Measurements from ENCODE around the gene FSTL5. TPM values are rescaled to one million over a fixed set of nuclear protein-coding genes. Genes with fewer than 3 reads are reported as not detected.
A peak's percentile ranks its signal among the peaks of the same experiment; 100 is the strongest.

Gene FSTL5
- total RNA-seq, 1 donor from 2014 or later = 0.18 TPM

- no peak for DNase-seq (ENCODE audit: extremely low read depth, low read depth, low spot score)
These were observed 559.1 kb downstream of the FSTL5 start for GRCh38 chr4:161604516-161605300.

- no peak for DNase-seq (ENCODE audit: extremely low read depth, low read depth, low spot score)
These were observed 562.8 kb downstream of the FSTL5 start for GRCh38 chr4:161601011-161601410.

GRCh38 chr4:161595230-161595771 lies 568.5 kb downstream of the FSTL5 start:
- DNase-seq (ENCODE audit: extremely low read depth, low read depth, low spot score) = no peak

- no peak for DNase-seq (ENCODE audit: extremely low read depth, low read depth, low spot score)
These were observed 578.8 kb downstream of the FSTL5 start for GRCh38 chr4:161585011-161585410.

- no peak for DNase-seq (ENCODE audit: extremely low read depth, low read depth, low spot score)
These were observed 580.3 kb downstream of the FSTL5 start for GRCh38 chr4:161583549-161583948.

DNA sequence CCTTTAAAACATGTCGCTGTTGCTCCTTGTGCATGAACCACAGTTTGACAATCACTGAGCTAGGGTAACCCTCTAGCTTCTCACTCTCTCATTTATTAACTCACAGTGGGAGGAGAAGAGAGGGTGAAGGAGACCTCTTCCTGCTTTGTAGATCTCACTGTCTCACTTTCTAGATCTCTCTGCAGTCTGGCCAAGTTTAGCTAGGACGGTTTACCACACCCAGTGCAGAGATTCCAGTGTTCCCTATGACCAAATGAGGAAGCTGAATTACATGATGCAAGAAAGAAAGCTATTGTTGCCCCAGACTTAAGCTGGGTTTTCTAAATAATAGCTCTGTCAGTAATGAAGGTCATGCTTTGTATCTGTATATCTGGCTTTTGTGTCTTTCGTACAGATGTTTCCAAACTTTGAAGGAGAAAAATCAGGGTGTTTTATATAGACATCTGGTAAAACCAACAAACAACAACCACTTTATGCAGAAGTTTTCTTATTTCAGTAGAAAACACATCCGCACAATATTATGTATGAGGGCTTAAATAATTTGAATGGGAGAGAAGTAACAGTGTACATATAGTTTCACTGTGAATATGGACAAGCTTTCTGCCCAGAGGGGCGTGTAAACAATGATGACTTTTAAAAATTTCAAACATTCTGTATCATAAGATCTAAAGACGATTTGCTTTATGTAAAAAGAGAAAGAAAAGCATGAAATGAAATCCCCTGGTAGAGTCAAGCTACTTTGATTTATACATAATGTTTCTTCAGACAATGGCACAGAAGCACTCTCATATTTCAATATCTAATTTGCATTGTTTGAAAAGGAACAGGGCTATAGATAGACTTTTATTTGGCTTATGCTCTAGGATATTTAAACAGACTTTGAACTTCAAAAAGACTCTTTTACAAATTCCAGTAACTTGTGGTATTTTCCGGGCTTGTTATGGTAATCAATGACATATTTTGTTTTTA lies 582.3 kb downstream of the FSTL5 start:
- DNase-seq (ENCODE audit: extremely low read depth, low read depth, low spot score) = no peak

DNA sequence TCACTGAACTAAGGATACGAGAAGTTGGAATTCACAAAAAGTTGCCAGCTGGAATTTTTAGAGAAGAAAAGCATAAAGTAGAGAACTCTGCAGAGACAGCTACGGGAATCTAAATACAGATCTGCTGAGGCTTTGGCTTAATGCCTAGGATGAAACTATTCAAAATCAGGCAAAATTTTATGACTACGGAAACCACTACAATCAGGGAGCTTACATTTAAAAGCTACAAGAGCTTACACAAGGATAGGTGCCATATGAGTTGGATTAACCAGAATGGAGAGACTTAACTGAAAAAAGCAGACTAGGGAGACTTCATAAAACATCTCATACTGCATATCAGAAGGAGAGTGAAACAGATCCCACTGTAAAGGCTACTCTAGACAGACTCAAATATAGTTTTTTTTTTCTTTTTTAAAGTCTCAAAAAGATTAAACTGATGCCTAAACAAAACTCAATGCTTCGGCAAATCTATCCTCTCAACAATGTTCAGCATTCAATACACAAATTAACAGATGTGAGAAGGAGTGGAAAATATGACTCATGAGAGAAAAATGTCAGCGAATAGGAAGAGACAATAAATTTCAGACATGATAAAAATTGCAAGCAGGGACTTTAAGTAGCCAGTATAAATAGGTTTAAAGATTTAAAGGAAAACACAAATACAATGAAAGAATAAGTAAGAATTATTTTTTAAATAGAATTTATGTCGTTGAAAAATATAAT lies 586.1 kb downstream of the FSTL5 start:
- DNase-seq (ENCODE audit: extremely low read depth, low read depth, low spot score) = peak; percentile 81

- DNase-seq (ENCODE audit: extremely low read depth, low read depth, low spot score) = no peak
These were observed 590.0 kb downstream of the FSTL5 start for GRCh38 chr4:161573836-161574235.

GRCh38 chr4:161564230-161564834 lies 599.5 kb downstream of the FSTL5 start:
- no peak for DNase-seq (ENCODE audit: extremely low read depth, low read depth, low spot score)

- no peak for DNase-seq (ENCODE audit: extremely low read depth, low read depth, low spot score)
These were observed 607.8 kb downstream of the FSTL5 start for GRCh38 chr4:161555689-161556660.

DNA sequence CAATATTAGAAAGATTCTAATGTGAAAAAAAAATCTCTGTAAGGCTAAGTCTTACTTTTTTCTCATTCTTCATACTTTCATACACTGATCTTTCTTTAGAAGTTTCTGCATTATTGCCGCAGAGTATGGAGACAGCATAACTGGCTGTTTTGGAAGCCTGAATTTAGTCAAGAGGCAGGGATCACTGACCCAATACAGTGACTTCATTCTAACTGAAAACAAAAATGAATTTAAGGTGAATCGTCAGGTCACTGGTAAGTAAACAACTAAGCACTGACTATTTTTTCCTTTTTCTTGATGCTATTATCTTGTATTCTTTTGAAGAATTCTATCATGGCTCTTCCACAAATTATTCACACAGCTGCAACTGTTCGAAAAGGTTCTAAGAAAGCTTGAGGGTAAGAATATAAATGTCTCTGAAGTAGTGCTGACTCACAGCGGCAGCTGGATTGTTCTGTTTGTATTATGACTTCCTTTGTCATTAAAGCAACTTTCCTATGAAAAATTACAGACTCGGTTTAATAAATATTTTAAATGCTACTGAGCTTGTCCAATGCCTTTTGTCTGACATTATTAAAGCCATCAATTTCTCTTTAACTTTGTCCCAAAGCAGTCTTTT lies 609.3 kb downstream of the FSTL5 start:
- DNase-seq (ENCODE audit: extremely low read depth, low read depth, low spot score) = peak; percentile 58

DNA sequence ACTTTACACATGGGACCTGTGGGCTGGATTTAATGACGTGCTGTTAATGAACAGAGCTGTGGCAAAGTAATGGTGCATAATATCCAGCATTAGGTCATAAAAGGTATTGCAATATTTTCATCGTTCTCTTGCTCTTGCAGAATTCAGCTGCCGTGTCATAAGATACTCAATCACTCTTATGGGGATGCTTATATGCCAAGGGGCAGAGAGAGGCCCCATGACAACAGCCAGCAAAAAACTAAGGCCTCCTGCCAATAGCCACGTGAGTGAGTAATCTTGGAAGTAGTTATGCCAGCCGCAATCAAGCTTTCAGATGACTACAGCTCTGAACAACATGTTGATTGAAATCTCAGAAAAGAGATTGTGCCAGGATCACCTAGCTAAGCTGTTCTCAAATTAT lies 616.9 kb downstream of the FSTL5 start:
- no peak for DNase-seq (ENCODE audit: extremely low read depth, low read depth, low spot score)

GRCh38 chr4:161540265-161540664 lies 623.5 kb downstream of the FSTL5 start:
- no peak for DNase-seq (ENCODE audit: extremely low read depth, low read depth, low spot score)

DNA sequence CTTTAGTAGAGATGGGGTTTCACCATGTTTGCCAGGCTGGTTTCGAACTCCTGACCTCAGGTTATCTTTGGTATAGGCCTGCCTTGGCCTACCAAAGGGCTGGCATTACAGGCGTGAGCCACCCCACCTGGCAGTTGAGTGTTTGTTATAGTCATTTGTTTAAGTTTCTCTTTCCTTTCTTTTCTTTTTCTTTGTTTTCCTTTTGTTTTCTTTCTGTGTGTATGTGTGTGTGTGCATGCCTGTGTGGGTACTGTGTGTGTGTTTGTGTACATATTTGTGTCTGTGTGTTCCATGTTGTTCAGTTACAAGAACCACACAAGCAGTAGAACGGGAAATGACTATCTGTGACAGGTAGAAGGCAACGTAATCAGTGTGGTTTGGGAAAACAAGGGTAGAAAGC lies 624.9 kb downstream of the FSTL5 start:
- no peak for DNase-seq (ENCODE audit: extremely low read depth, low read depth, low spot score)

DNA sequence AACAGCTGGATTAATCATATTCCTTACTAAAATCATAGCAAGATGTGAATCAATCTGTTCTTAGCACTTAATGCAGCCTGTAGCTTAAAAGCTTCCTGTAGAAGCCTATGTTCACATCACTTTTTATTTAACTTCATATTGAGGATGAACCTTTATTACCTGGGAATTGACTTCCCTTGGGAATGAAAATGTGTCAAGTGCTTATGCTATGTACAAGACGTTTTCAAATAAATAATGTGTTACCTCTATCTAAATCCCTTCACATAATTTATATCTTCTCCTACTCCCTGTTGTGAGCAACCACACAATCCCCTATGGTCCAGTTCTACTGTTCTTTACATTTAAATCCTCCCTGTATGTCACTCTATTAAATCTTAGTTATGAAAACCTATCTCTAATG lies 633.1 kb downstream of the FSTL5 start:
- DNase-seq (ENCODE audit: extremely low read depth, low read depth, low spot score) = no peak

GRCh38 chr4:161525121-161525520 lies 638.7 kb downstream of the FSTL5 start:
- DNase-seq (ENCODE audit: extremely low read depth, low read depth, low spot score) = no peak

DNA sequence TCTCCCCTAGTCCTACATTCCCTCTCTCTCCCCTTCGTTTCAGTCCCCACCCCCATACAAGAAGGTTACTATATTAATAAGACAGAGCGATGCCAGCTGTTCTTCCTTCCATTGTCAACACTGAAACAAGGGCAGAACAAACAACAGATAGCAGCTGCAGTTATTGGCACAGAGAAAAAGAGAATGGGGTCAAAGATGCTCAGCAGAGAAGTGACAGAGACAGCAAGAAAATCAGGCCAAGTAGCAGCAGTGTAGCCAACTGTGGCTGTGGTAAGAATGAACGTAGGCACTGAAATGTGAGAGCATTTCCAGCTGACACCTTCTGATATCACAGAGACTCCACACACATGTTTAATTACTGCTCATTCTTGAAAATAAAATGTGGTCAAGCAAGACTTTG lies 641.8 kb downstream of the FSTL5 start:
- no peak for DNase-seq (ENCODE audit: extremely low read depth, low read depth, low spot score)

GRCh38 chr4:161519611-161520010 lies 644.2 kb downstream of the FSTL5 start:
- no peak for DNase-seq (ENCODE audit: extremely low read depth, low read depth, low spot score)

GRCh38 chr4:161517941-161518340 lies 645.9 kb downstream of the FSTL5 start:
- DNase-seq (ENCODE audit: extremely low read depth, low read depth, low spot score) = no peak

Measured in glomerular endothelial cell (primary cell).